HUES48 (cell line): ENCODE results near the gene PRRC2C.
"Not testable (repeated sequence)": the region's sequence is repeated elsewhere in the genome, so short reads cannot be mapped to it uniquely, and the experiment has no call there.

Experiments
- H3K27ac ChIP-seq: one replicate; pipeline ENCODE4 v1.7.0; 2013; ENCODE audit warnings: low read depth, low read length, inconsistent platforms
- H3K27me3 ChIP-seq: 2 replicates; pipeline ENCODE4 v1.6.1; 2013; ENCODE audit warnings: mild to moderate bottlenecking, low read length; ENCODE audit not compliant: control insufficient read depth, insufficient read depth
- H3K36me3 ChIP-seq: 2 replicates; pipeline ENCODE4 v1.6.1; 2013; ENCODE audit warnings: low read length; ENCODE audit not compliant: control insufficient read depth, insufficient read depth
- H3K4me1 ChIP-seq: 2 replicates; pipeline ENCODE4 v1.6.1; 2013; ENCODE audit warnings: mild to moderate bottlenecking, low read length; ENCODE audit not compliant: control insufficient read depth, insufficient read depth
- H3K4me3 ChIP-seq: 2 replicates; pipeline ENCODE4 v1.5.1; 2013; ENCODE audit warnings: mild to moderate bottlenecking, low read depth, low read length
- H3K9ac ChIP-seq: 2 replicates; pipeline ENCODE4 v1.6.1; 2013; ENCODE audit warnings: mild to moderate bottlenecking, low read depth, low read length, moderate library complexity
- H3K9me3 ChIP-seq: 2 replicates; pipeline ENCODE4 v1.6.1; 2013; ENCODE audit warnings: low read length; ENCODE audit not compliant: control insufficient read depth, insufficient read depth

PRRC2C gene

DNA sequence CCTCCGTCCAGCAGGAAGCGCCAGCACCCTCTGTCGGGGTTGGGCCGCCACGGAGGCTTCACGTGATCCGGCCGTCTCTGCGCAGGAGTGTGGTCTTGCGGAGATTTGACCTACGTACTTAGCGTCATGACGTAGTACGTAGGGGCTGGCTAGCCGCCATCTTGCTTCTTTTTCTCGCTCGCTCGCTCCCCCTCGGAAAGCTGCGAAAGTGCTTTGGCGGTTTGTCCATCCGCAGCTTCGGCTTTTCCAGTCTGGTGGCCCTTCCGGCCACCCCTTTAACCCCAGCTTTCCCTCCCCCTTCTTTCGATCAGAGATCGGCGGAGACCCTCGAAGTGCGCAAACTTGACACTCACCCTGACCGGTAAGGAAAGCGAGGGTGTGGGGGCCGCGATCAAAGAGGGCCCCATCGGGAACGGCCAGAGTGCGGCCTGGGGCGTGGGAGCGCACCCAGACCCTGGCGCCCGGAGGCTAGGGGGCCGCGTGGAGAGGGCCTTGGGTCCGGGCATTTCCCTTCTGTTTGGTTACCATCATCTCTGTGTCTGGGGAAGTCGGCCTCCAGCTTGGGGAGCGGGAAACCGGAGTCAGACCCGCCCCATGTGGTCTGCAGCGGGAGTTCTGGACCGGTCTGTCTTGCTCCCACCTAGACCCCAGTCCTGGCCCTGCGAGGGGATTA lies at the start of gene PRRC2C:
Gene PRRC2C (plus strand): TSS at position 156 of the 673 bp plus-strand sequence. CDS start 26,559 bp downstream, outside the sequence.
- H3K4me3 ChIP-seq: peak within 1 kb of the TSS; percentile 99
- H3K36me3 ChIP-seq: 0 out of 2 replicates have a peak, but pooled peaks cover 11% of the 10 kb centered on the region
- H3K27ac ChIP-seq: peak within 1 kb of the TSS; percentile 100
- no peaks in the 10 kb centered on the region for H3K9me3 ChIP-seq
- peak within 1 kb of the TSS; percentile 99 for H3K9ac ChIP-seq
- peaks cover 5% of the 10 kb centered on the region; the same call in 1 of the 2 replicates for H3K4me1 ChIP-seq
- no peaks in the 10 kb centered on the region for H3K27me3 ChIP-seq

DNA sequence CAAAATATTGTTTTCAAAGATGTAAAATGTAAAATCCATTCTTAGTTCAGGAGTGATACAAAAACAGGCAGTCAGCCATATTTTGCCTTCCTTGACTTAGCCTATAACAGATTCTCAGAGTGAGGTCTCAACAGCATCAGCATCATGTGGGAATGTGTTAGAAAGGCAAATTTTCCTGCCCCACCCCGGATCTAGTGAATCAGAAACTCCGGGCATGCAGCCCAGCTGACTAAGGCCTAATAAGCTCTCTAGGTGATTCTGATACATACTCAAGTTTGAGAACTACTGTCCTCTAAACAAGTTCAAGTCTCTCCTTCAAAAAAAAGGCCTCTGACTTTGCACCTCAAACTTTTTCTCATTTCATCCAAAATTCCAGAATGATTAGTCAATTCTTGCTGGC lies 46.9 kb upstream of the PRRC2C start:
- H3K9me3 ChIP-seq: no peaks in the 10 kb centered on the region
- H3K36me3 ChIP-seq: no peaks in the 10 kb centered on the region
- H3K9ac ChIP-seq: no peak overlapping the region
- H3K27me3 ChIP-seq: no peaks in the 10 kb centered on the region
- H3K4me1 ChIP-seq: no peaks in the 10 kb centered on the region
- H3K4me3 ChIP-seq: no peak overlapping the region
- no peak overlapping the region for H3K27ac ChIP-seq

DNA sequence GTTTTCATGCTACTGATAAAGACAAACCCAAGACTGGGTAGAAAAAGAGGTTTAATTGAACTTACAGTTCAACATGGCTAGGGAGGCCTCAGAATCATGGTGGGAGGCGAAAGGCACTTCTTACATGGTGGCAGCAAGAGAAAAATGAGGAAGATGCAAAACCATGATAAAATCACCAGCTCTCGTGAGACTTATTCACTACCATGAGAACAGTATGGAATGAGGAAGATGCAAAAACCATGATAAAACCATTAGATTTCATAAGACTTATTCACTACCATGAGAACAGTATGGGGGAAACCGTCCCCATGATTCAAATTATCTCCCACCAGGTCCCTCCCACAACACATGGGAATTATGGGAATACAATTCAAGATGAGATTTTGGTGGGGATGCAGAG lies 45.1 kb upstream of the PRRC2C start:
- H3K9me3 ChIP-seq, H3K4me1 ChIP-seq, H3K9ac ChIP-seq, H3K27me3 ChIP-seq, H3K36me3 ChIP-seq, H3K27ac ChIP-seq, H3K4me3 ChIP-seq: not testable (repeated sequence)

GRCh38 chr1:171441278-171441895 lies 43.9 kb upstream of the PRRC2C start:
- H3K36me3 ChIP-seq, H3K27me3 ChIP-seq, H3K9me3 ChIP-seq, H3K9ac ChIP-seq, H3K27ac ChIP-seq, H3K4me3 ChIP-seq, H3K4me1 ChIP-seq: not testable (repeated sequence)

- Histone ChIP-seq H3K27me3 (no peaks in the 10 kb centered on the region), H3K36me3 (no peaks in the 10 kb centered on the region), H3K27ac (no peak overlapping the region), H3K4me1 (no peaks in the 10 kb centered on the region), H3K9me3 (no peaks in the 10 kb centered on the region), H3K4me3 (no peak overlapping the region), H3K9ac (no peak overlapping the region)
Measured at GRCh38 chr1:171446386-171446785, 38.9 kb upstream of the PRRC2C start.

- Histone ChIP-seq H3K9ac (no peak overlapping the region), H3K36me3 (no peaks in the 10 kb centered on the region), H3K9me3 (no peaks in the 10 kb centered on the region), H3K27ac (no peak overlapping the region), H3K4me1 (no peaks in the 10 kb centered on the region), H3K4me3 (no peak overlapping the region), H3K27me3 (no peaks in the 10 kb centered on the region)
Measured at GRCh38 chr1:171455967-171456366, 29.4 kb upstream of the PRRC2C start.

DNA sequence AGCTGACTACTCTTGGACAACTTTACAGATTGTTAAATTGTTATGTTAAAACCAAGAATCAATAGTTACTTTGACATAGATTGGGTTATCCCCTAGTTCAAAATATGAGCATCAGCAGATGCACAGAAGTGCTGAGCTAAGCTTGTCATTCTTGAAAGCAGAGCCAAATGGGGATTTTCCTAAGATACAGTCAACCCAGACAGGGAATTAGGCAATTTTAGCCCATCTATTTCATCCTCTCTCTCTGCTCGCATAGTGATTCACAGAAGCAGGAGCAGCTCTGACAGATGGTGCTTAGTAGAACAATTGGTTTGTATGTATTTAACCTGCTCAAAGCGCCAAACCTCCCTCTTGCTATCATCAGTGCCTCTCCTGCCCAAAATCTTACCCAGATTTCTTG lies 27.9 kb upstream of the PRRC2C start:
- H3K27ac ChIP-seq: no peak overlapping the region
- no peaks in the 10 kb centered on the region for H3K4me1 ChIP-seq
- H3K4me3 ChIP-seq: no peak overlapping the region
- no peaks in the 10 kb centered on the region for H3K27me3 ChIP-seq
- no peak overlapping the region for H3K9ac ChIP-seq
- no peaks in the 10 kb centered on the region for H3K9me3 ChIP-seq
- no peaks in the 10 kb centered on the region for H3K36me3 ChIP-seq

- no peaks in the 10 kb centered on the region for H3K36me3 ChIP-seq
- no peak overlapping the region for H3K9ac ChIP-seq
Measured at GRCh38 chr1:171460018-171460620, 25.2 kb upstream of the PRRC2C start.

GRCh38 chr1:171467626-171468025 lies 17.7 kb upstream of the PRRC2C start:
- no peaks in the 10 kb centered on the region for H3K4me1 ChIP-seq
- no peak overlapping the region for H3K4me3 ChIP-seq
- no peak overlapping the region for H3K9ac ChIP-seq
- H3K9me3 ChIP-seq: no peaks in the 10 kb centered on the region
- no peaks in the 10 kb centered on the region for H3K36me3 ChIP-seq
- no peak overlapping the region for H3K27ac ChIP-seq
- no peaks in the 10 kb centered on the region for H3K27me3 ChIP-seq

More at GRCh38 chr1:171460018-171460620, 25.2 kb upstream of the PRRC2C start:
- H3K4me1 ChIP-seq: no peaks in the 10 kb centered on the region
- no peaks in the 10 kb centered on the region for H3K9me3 ChIP-seq
- no peaks in the 10 kb centered on the region for H3K27me3 ChIP-seq
- no peak overlapping the region for H3K27ac ChIP-seq
- no peak overlapping the region for H3K4me3 ChIP-seq

DNA sequence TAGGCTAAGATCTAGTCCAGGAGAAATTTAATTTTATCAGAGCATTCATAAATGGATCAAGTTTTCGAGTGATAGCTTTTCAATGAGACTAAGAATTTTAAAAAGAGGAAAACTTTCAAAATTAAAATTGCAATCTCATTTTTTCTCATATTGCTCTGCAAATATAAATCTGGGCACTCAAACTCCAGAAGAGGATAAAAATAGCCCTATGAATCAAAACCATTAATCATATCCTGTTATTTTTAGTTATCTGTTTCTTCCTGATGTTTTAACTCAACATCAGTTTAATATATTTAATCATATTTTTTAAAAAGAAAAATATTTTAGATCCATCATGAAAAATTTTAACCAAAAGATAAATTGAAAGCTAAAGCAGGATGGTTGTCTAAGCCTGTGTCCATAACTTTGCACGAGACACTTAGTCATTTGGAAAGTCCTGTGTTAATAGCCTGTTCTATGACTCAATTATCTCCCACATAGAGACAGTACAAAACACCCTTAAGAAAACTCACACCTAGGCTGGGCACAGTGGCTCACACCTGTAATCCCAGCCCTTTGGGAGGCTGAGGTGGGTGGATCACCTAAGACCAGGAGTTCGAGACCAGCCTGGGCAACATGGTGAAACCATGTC lies 17.1 kb upstream of the PRRC2C start:
- Histone ChIP-seq H3K4me3 (no peak overlapping the region), H3K27ac (no peak overlapping the region), H3K27me3 (no peaks in the 10 kb centered on the region), H3K9me3 (no peaks in the 10 kb centered on the region), H3K36me3 (no peaks in the 10 kb centered on the region), H3K9ac (no peak overlapping the region), H3K4me1 (no peaks in the 10 kb centered on the region)

DNA sequence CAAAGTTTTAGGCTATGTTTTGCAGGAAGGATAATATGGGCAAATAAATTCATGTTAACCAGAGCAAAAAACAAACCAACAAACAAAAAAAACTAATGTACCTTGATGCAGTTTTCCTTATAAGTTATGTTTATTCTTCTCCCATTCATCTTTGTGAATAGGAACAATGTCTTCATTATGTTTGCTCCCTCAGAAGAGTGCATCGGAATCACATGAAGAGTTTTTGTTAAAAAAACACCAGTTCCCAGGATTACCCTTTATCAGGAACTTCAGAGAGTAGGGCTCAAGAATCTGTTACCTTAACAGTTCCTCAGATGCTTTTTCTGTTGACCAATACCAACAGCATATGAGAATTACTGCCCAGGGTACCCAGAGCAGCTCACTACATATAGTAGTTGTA lies 14.6 kb upstream of the PRRC2C start:
- no peak overlapping the region for H3K27ac ChIP-seq
- H3K4me3 ChIP-seq: no peak overlapping the region
- no peak overlapping the region for H3K9ac ChIP-seq
- no peaks in the 10 kb centered on the region for H3K36me3 ChIP-seq
- H3K9me3 ChIP-seq: no peaks in the 10 kb centered on the region
- no peaks in the 10 kb centered on the region for H3K27me3 ChIP-seq
- no peaks in the 10 kb centered on the region for H3K4me1 ChIP-seq
